ENCODE data around the gene LRRC36.

The LRRC36 gene

GRCh38 chr16:67387479-67388079 lies 61.0 kb downstream of the LRRC36 start:
- no peak for FAIRE-seq
- no peak for DNase-seq (ENCODE audit: extremely low spot score, insufficient read length, low read depth)

GRCh38 chr16:67388191-67388590 lies 61.6 kb downstream of the LRRC36 start:
- FAIRE-seq (no peak), DNase-seq (ENCODE audit: extremely low spot score, insufficient read length, low read depth) (no peak)

- no peak for FAIRE-seq
- DNase-seq (ENCODE audit: extremely low spot score, insufficient read length, low read depth) = no peak
These were observed 62.0 kb downstream of the LRRC36 start for GRCh38 chr16:67388591-67388990.

GRCh38 chr16:67389911-67390815 lies 63.5 kb downstream of the LRRC36 start:
- DNase-seq (ENCODE audit: extremely low spot score, insufficient read length, low read depth) = no peak
- no peak for FAIRE-seq

- DNase-seq (ENCODE audit: extremely low spot score, insufficient read length, low read depth) = no peak
- FAIRE-seq = no peak
These were observed 64.3 kb downstream of the LRRC36 start for GRCh38 chr16:67390816-67391423.

- no peak for DNase-seq (ENCODE audit: extremely low spot score, insufficient read length, low read depth)
- no peak for FAIRE-seq
These were observed 65.0 kb downstream of the LRRC36 start for GRCh38 chr16:67391424-67392300.

GRCh38 chr16:67392301-67393059 lies 65.9 kb downstream of the LRRC36 start:
- FAIRE-seq (no peak), DNase-seq (ENCODE audit: extremely low spot score, insufficient read length, low read depth) (no peak)

GRCh38 chr16:67393111-67393787 lies 66.6 kb downstream of the LRRC36 start, which contains the start of gene TPPP3:
TSS of gene TPPP3 (minus strand) at chr16:67393498. CDS start at chr16:67391111, 2,387 bp downstream.
- no peak for FAIRE-seq
- DNase-seq (ENCODE audit: extremely low spot score, insufficient read length, low read depth) = peak; percentile 42

GRCh38 chr16:67393788-67394154 lies 67.2 kb downstream of the LRRC36 start:
- FAIRE-seq (no peak), DNase-seq (ENCODE audit: extremely low spot score, insufficient read length, low read depth) (no peak)

- FAIRE-seq (no peak), DNase-seq (ENCODE audit: extremely low spot score, insufficient read length, low read depth) (no peak)
These were observed 67.8 kb downstream of the LRRC36 start for GRCh38 chr16:67394155-67395104.

GRCh38 chr16:67395105-67395457 lies 68.5 kb downstream of the LRRC36 start:
- FAIRE-seq = no peak
- DNase-seq (ENCODE audit: extremely low spot score, insufficient read length, low read depth) = no peak

- DNase-seq (ENCODE audit: extremely low spot score, insufficient read length, low read depth) (no peak), FAIRE-seq (no peak)
These were observed 69.0 kb downstream of the LRRC36 start for GRCh38 chr16:67395458-67396158.

GRCh38 chr16:67396159-67397035 lies 69.8 kb downstream of the LRRC36 start:
- no peak for FAIRE-seq
- DNase-seq (ENCODE audit: extremely low spot score, insufficient read length, low read depth) = no peak

- FAIRE-seq = no peak
- no peak for DNase-seq (ENCODE audit: extremely low spot score, insufficient read length, low read depth)
These were observed 70.6 kb downstream of the LRRC36 start for GRCh38 chr16:67397036-67397801.

- DNase-seq (ENCODE audit: extremely low spot score, insufficient read length, low read depth) = no peak
- FAIRE-seq = no peak
These were observed 71.4 kb downstream of the LRRC36 start for GRCh38 chr16:67397812-67398545.
